ENCODE data around the gene CRISPLD2.

Gene CRISPLD2

DNA sequence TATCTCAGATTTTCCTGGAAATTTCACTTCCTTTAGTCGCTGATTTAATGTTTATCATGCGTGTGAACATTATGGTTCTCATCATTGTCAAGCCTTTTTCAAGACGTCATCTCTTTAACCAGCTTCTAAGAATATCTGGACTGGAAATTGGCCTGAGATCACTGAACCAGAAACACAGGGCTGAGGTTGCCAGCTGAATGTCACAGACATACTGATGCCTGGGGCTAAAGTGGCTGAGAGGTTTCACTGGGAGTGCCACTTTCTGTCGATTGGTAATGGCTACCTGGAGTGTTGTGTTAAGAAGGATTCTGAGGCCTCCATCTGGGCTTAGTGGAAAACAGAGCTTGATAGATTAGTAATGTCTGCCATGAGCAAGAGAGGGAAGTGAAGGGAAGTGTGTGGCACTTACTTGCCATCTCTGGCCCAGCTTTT lies 54.2 kb downstream of the CRISPLD2 start:
- Histone ChIP-seq H3K27ac (replicated peaks) (no peak overlapping the region), H3K4me3 (replicated peaks; ENCODE audit: insufficient read depth, low read length) (no peak overlapping the region), H3K27me3 (ENCODE audit: insufficient read depth, poor library complexity, severe bottlenecking) (no peaks in the 10 kb centered on the region)
- no peak for DNase-seq (ENCODE audit: low read depth in 1 of 2, low spot score in 1 of 2)
- TF ChIP-seq SPI1 (IDR thresholded peaks at IDR 0.05; ENCODE audit: borderline replicate concordance, low read depth), result no peak
- TF ChIP-seq GABPA (IDR thresholded peaks at IDR 0.05; ENCODE audit: low read depth), result no peak
- TF ChIP-seq, protein P1, sequence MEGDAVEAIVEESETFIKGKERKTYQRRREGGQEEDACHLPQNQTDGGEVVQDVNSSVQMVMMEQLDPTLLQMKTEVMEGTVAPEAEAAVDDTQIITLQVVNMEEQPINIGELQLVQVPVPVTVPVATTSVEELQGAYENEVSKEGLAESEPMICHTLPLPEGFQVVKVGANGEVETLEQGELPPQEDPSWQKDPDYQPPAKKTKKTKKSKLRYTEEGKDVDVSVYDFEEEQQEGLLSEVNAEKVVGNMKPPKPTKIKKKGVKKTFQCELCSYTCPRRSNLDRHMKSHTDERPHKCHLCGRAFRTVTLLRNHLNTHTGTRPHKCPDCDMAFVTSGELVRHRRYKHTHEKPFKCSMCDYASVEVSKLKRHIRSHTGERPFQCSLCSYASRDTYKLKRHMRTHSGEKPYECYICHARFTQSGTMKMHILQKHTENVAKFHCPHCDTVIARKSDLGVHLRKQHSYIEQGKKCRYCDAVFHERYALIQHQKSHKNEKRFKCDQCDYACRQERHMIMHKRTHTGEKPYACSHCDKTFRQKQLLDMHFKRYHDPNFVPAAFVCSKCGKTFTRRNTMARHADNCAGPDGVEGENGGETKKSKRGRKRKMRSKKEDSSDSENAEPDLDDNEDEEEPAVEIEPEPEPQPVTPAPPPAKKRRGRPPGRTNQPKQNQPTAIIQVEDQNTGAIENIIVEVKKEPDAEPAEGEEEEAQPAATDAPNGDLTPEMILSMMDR (IDR thresholded peaks at IDR 0.05; ENCODE audit: insufficient read depth, low read length), result no peak
- TF ChIP-seq POLR2AphosphoS5 (IDR thresholded peaks at IDR 0.05; ENCODE audit: low read depth), result no peak
- TF ChIP-seq REST (IDR thresholded peaks at IDR 0.05; ENCODE audit: insufficient replicate concordance, low read depth), result no peak

DNA sequence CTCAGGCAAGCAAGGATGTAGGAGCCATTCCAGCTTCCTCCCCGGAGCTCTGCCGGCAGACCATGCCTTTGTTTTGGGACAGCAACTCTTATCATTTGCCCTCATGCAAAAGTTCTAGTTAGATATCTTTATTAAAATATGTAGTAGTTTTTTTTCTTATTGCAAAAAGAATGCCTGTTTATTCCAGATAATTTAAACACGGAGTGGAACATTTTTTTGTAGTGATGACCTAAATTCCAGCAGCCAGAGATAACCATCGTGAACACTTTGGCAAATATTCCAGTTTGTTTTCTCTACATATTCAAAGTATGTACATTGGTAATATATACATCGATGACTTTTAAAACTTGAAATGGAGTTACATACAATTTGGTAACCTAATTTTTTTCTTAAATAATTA lies 54.8 kb downstream of the CRISPLD2 start:
- no peak overlapping the region for H3K4me3 ChIP-seq (replicated peaks; ENCODE audit: insufficient read depth, low read length)
- DNase-seq (ENCODE audit: low read depth in 1 of 2, low spot score in 1 of 2), result no peak
- no peak overlapping the region for H3K27ac ChIP-seq (replicated peaks)
- TF ChIP-seq POLR2AphosphoS5 (IDR thresholded peaks at IDR 0.05; ENCODE audit: low read depth), result no peak
- no peak for TF ChIP-seq SPI1 (IDR thresholded peaks at IDR 0.05; ENCODE audit: borderline replicate concordance, low read depth)
- TF ChIP-seq, protein P1 (IDR thresholded peaks at IDR 0.05; ENCODE audit: insufficient read depth, low read length), result no peak
- no peak for TF ChIP-seq REST (IDR thresholded peaks at IDR 0.05; ENCODE audit: insufficient replicate concordance, low read depth)
- no peak for TF ChIP-seq GABPA (IDR thresholded peaks at IDR 0.05; ENCODE audit: low read depth)
- H3K27me3 ChIP-seq (ENCODE audit: insufficient read depth, poor library complexity, severe bottlenecking), result no peaks in the 10 kb centered on the region

DNA sequence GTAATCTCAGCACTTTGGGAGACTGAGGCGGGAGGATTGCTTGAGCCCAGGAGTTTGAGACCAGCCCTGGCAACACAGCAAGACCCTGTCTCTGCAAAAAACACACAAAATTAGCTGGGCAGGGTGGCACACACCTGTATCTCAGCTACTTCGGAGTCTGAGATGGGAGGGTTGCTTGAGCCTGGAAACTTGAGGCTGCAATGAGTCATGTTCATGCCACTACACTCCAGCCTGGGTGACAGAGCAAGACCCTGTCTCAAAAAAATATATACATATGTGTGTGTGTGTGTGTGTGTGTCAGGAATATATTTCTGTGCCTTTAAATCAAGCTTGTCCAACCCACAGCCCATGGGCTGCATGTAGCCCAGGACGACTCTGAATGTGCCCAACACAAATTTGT lies 55.2 kb downstream of the CRISPLD2 start:
- no peak overlapping the region for H3K4me3 ChIP-seq (replicated peaks; ENCODE audit: insufficient read depth, low read length)
- no peak for DNase-seq (ENCODE audit: low read depth in 1 of 2, low spot score in 1 of 2)
- no peak overlapping the region for H3K27ac ChIP-seq (replicated peaks)
- TF ChIP-seq REST (IDR thresholded peaks at IDR 0.05; ENCODE audit: insufficient replicate concordance, low read depth) (no peak), SPI1 (IDR thresholded peaks at IDR 0.05; ENCODE audit: borderline replicate concordance, low read depth) (no peak), POLR2AphosphoS5 (IDR thresholded peaks at IDR 0.05; ENCODE audit: low read depth) (no peak), GABPA (IDR thresholded peaks at IDR 0.05; ENCODE audit: low read depth) (no peak)
- TF ChIP-seq, protein P1 (IDR thresholded peaks at IDR 0.05; ENCODE audit: insufficient read depth, low read length), result no peak
- no peaks in the 10 kb centered on the region for H3K27me3 ChIP-seq (ENCODE audit: insufficient read depth, poor library complexity, severe bottlenecking)

Data from HL-60 (cell line).